ENCODE measurements around the gene GPR31.
"Not testable (repeated sequence)": the region's sequence is repeated elsewhere in the genome, so short reads cannot be mapped to it uniquely, and the experiment has no call there.

DNA sequence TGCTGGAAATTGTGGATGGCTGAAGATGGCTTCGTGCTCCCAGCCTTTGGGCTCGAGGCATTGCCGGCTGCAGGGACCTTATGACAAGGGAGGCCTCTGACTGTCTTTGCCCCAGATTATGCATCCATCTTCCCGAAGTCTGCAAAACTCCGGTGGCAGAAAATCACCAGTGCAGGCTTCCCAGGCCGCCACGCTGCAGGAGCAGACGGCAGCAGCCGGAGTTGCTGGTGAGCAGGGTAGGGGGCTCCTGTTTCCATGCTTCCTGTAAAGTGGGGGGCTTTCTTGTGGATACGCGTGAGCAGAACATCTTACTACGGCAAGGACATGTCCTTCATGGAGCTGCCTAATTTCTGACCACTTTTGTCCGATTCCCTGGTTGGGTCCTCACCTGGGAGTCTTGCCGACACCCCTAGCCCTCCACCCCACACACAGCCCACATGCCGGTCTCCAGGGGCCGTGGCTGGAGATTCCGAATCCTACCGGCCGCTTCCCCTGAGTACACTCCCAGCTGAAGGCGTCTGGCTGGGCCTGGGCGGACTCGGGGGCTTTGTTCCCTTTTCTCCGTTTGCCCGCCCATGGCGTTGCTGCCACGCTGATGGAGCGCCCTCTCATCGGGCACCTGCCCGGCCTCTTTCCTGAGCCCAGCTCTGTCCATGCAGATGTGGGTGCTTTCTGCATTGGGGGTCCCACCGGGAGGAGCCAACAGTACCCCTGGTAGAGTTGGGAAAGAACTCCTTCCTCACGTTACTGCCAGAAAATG is 21.3 kb upstream of the GPR31 start:
- TF ChIP-seq ATF1 (CRISPR knock-in tag; IDR thresholded peaks at IDR 0.05); MAX (CRISPR knock-in tag; IDR thresholded peaks at IDR 0.05); NFYB (CRISPR knock-in tag; conservative IDR thresholded peaks at IDR 0.05; ENCODE audit: low read depth); TEAD4 (CRISPR knock-in tag; IDR thresholded peaks at IDR 0.05); ATF3 (CRISPR knock-in tag; conservative IDR thresholded peaks at IDR 0.05); ATF2 (CRISPR knock-in tag; IDR thresholded peaks at IDR 0.05; ENCODE audit: borderline replicate concordance, low read depth); NR1H2 (CRISPR knock-in tag; IDR thresholded peaks at IDR 0.05); MYBL2 (CRISPR knock-in tag; IDR thresholded peaks at IDR 0.05); CREB1 (CRISPR knock-in tag; IDR thresholded peaks at IDR 0.05): not testable (repeated sequence)
- TF ChIP-seq, protein P1, sequence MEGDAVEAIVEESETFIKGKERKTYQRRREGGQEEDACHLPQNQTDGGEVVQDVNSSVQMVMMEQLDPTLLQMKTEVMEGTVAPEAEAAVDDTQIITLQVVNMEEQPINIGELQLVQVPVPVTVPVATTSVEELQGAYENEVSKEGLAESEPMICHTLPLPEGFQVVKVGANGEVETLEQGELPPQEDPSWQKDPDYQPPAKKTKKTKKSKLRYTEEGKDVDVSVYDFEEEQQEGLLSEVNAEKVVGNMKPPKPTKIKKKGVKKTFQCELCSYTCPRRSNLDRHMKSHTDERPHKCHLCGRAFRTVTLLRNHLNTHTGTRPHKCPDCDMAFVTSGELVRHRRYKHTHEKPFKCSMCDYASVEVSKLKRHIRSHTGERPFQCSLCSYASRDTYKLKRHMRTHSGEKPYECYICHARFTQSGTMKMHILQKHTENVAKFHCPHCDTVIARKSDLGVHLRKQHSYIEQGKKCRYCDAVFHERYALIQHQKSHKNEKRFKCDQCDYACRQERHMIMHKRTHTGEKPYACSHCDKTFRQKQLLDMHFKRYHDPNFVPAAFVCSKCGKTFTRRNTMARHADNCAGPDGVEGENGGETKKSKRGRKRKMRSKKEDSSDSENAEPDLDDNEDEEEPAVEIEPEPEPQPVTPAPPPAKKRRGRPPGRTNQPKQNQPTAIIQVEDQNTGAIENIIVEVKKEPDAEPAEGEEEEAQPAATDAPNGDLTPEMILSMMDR (IDR thresholded peaks at IDR 0.05), result not testable (repeated sequence)
